Left lung (tissue), 10 donors: ENCODE results near the gene HDDC2. TPM values are rescaled to one million over a fixed set of nuclear protein-coding genes. Genes with fewer than 3 reads are reported as not detected.

Experiments used
- ATAC-seq: fragments of 200-7000 bp; cut with Tn5 transposase; one replicate; pipeline ENCODE4 v1.9.1; 2020; ENCODE audit warnings: moderate library complexity
- DNase-seq, 4 donors: peaks; one replicate each; pipeline ENCODE4 v3.0.0-alpha.2; 2013 to 2020
- H3K27ac ChIP-seq, 2 donors: fragments of 200-600 bp; sonication (generic) in 1 of 2; one replicate each; pipeline versions ENCODE4 v1.5.0 to v1.8.0; 2020 to 2021
- H3K27me3 ChIP-seq, 2 donors: fragments of 200-600 bp; sonication (generic) in 1 of 2; one replicate each; pipeline versions ENCODE4 v1.5.0 to v1.8.0; 2020 to 2021
- H3K36me3 ChIP-seq, 2 donors: fragments of 200-600 bp; sonication (generic) in 1 of 2; one replicate each; pipeline versions ENCODE4 v1.5.0 to v1.8.0; 2020 to 2021
- H3K4me1 ChIP-seq, 2 donors: fragments of 200-600 bp; one replicate each; pipeline ENCODE4 v1.8.0; 2021
- H3K4me3 ChIP-seq, 2 donors: fragments of 200-600 bp; sonication (generic) in 1 of 2; one replicate each; pipeline versions ENCODE4 v1.5.0 to v1.8.0; 2020 to 2021; ENCODE audit warnings: mild to moderate bottlenecking in 1 of 2
- H3K9me3 ChIP-seq, 2 donors: fragments of 200-600 bp; sonication (generic) in 1 of 2; one replicate each; pipeline versions ENCODE4 v1.5.0 to v1.8.0; 2020 to 2021
- intact Hi-C, 2 donors: fragments of 100-400 bp; cut with DNase I; formaldehyde crosslinking; loops; one replicate each; pipeline versions ENCODE4 v1.11.2 to v1.14.2; 2022
- polyA plus RNA-seq, 6 donors: library from polyadenylated mRNA; unstranded; fragments of 120-200 nt; gene quantifications; one replicate each; pipeline ENCODE4 v1.2.1, GENCODE V29; 2013; ENCODE audit not compliant: insufficient read length in 6 of 6
- total RNA-seq, 2 donors: library from RNA; stranded (reverse); fragmentation: NEBNext Ultra II Directional; extraction: Animal tissue kit (Norgen Biotek cat#: 25700); gene quantifications; one replicate each; pipeline ENCODE4 v1.2.1, GENCODE V29; 2021
- TF ChIP-seq, protein P1 (sequence below), 2 donors: fragments of 200-600 bp; sonication (generic) in 1 of 2; IDR thresholded peaks; one replicate each; pipeline versions ENCODE4 v1.5.0 to v1.8.0; 2021; ENCODE audit warnings: antibody characterized with exemption in 2 of 2
- donor health status: DM: no; HTN: yes; CAD: no.
- donor health status: DM: no; HTN: no; CAD: no.

The HDDC2 gene
- total and polyA plus RNA-seq, 8 donors: 49.2 to 86.9 (median 79.9) TPM

DNA sequence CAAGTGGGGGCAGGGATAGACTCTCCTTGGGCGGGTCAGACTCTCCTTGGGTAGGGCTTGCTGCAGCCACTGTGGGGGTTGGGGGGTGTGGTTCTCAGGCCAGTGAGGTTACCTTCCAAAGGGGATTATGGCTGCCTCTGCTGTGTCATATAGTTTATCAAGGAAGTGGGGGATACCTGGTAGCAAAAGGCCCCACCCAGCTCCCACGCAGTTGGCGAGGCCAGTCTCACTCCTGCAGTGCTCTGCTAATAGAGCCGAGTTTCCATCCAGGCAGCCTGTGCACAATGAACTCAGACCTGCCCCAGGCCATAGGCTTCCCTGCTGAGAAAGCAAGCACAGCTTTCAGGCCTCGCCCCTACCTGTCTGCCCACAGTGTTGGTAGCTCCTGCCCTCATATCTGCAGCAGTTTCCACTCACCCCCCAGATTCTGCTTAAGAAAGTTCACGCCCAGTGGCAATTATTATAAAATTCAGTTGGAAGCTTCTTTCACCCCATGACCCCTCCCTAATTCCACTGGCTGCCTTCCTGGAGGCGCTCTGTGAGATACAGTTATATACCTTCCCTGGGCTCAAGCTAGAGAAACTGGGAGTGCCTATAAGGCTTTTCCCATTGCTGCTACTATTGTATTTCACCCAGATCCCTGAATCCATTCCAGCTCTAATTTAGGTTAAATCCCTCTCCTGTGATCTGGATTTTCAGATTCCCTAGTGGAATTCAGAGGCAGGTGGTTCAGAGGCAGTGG, 56.1 kb downstream of the HDDC2 start:
- ATAC-seq (no peak), DNase-seq (no peak)
- intact Hi-C loops: no loop called here
- Histone ChIP-seq H3K27me3 (no peaks in the 10 kb centered on the region), H3K27ac (no peak overlapping the region), H3K4me3 (no peak overlapping the region), H3K4me1 (no peaks in the 10 kb centered on the region), H3K9me3 (peaks cover 0 to 18% of the 10 kb centered on the region in 2 donors), H3K36me3 (no peaks in the 10 kb centered on the region)
- TF ChIP-seq, protein P1, sequence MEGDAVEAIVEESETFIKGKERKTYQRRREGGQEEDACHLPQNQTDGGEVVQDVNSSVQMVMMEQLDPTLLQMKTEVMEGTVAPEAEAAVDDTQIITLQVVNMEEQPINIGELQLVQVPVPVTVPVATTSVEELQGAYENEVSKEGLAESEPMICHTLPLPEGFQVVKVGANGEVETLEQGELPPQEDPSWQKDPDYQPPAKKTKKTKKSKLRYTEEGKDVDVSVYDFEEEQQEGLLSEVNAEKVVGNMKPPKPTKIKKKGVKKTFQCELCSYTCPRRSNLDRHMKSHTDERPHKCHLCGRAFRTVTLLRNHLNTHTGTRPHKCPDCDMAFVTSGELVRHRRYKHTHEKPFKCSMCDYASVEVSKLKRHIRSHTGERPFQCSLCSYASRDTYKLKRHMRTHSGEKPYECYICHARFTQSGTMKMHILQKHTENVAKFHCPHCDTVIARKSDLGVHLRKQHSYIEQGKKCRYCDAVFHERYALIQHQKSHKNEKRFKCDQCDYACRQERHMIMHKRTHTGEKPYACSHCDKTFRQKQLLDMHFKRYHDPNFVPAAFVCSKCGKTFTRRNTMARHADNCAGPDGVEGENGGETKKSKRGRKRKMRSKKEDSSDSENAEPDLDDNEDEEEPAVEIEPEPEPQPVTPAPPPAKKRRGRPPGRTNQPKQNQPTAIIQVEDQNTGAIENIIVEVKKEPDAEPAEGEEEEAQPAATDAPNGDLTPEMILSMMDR (IDR thresholded peaks at IDR 0.05): no peak

DNA sequence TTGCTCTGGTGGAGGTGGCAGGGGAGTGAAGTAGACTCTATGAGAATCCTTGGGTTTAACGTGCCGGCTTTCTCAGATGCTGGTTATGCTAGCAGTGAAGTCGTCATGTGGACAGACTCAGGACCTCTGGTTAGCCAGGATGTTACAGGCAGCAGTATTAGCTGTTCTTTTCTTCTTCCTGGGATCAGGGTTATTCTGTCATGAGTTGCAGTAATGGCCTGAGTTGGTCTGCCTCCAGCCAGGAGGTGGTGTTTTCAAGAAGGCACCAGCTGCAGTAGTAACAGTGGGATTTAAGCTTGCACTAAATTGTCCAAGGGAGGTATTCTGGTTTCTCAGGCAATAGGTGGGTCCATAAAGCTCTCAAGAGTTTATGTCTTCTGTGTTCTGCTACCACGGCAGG, 56.7 kb downstream of the HDDC2 start:
- DNase-seq: no peak
- no peaks in the 10 kb centered on the region for H3K4me1 ChIP-seq
- H3K27me3 ChIP-seq: no peaks in the 10 kb centered on the region
- intact Hi-C loops: no loop called here
- H3K36me3 ChIP-seq: no peaks in the 10 kb centered on the region
- H3K27ac ChIP-seq: no peak overlapping the region
- no peak overlapping the region for H3K4me3 ChIP-seq
- H3K9me3 ChIP-seq: peaks cover 0 to 24% of the 10 kb centered on the region in 2 donors
- ATAC-seq: no peak
- TF ChIP-seq, protein P1 (IDR thresholded peaks at IDR 0.05): no peak

DNA sequence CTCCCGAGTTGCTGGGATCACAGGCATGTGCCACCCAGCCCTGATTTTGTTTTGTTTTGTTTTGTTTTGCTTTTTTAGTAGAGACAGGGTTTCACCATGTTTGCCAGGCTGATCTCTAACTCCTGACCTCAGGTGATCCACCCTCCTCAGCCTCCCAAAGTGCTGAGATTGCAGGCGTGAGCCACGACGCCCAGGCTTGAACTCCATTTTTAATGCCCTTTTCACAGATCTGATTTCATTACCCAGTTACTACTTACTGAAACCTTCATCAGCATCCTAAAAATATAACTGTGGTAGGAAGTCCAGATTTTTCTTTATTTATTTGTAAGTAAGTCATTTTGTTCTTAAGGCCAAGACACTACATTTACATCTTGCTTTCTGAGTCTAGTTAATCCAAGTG, 64.0 kb downstream of the HDDC2 start:
- Histone ChIP-seq H3K36me3 (no peaks in the 10 kb centered on the region), H3K9me3 (peaks cover 0 to 24% of the 10 kb centered on the region in 2 donors), H3K4me1 (no peaks in the 10 kb centered on the region), H3K4me3 (no peak overlapping the region), H3K27ac (no peak overlapping the region), H3K27me3 (no peaks in the 10 kb centered on the region)
- TF ChIP-seq, protein P1 (IDR thresholded peaks at IDR 0.05): no peak
- DNase-seq: no peak
- no peak for ATAC-seq
- intact Hi-C loops: no loop called here

DNA sequence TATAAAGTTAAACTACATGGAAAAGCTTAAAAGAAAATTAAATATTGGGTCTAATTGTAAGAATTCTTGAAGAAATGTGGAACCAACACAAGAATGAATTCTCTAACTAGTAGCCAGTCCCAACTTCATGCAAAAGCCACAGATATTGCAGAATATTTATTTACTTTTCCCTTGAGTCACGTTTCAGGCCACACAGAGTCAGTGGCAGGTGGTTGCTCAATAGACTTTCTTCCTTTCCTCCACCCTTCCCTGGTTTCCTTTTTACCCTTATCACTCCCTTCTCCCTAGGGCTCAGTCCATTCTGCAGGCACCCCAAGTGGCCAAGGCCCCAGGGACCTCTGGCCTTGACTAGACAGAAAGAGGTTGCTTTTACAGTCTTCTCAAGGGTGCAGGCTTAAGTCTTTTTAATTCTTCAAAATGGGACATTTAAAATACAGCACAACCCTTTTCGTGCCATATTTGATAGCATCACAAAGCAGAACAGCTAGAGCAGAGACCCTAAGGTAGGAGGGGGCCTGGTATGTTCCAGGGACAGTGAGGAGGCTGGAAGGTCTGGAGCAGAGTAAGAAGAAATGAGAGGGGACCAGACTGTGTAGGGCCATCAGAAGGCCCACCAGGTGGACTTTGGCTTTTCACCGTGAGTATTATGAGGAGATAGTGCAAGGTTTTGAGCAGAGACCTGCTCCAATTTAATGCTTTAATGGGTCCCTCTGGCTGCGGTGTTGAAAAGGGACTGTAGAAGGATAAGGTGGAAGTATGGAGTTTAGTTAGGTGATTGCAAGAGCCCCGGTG, 65.0 kb downstream of the HDDC2 start:
- intact Hi-C loops: no loop called here
- DNase-seq: no peak
- TF ChIP-seq, protein P1 (IDR thresholded peaks at IDR 0.05): no peak
- no peaks in the 10 kb centered on the region for H3K4me1 ChIP-seq
- ATAC-seq: peak; percentile 30
- H3K27ac ChIP-seq: no peak overlapping the region
- H3K27me3 ChIP-seq: no peaks in the 10 kb centered on the region
- peaks cover 0 to 19% of the 10 kb centered on the region in 2 donors for H3K9me3 ChIP-seq
- no peak overlapping the region for H3K4me3 ChIP-seq
- H3K36me3 ChIP-seq: no peaks in the 10 kb centered on the region

DNA sequence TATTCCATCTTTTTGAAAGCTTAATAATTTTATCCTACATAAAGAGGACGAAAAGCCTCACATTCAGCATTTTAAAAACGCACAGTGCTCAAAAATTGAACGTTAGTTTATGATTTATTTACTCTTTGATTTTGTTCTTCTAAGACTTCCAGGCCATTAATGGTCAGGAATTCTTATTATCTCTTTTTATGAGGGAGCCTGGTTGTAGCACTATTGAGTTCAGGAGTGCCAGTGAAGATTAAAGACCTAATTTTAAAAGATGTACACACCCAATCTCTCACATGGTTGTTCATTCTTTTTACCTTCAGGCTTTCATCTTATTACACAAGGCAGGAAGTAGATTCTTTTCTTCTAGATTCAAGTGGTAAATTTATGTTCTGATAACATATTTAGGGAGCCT, 68.6 kb downstream of the HDDC2 start:
- no peak for DNase-seq
- H3K4me1 ChIP-seq: no peaks in the 10 kb centered on the region
- no peaks in the 10 kb centered on the region for H3K9me3 ChIP-seq
- ATAC-seq: no peak
- no peaks in the 10 kb centered on the region for H3K36me3 ChIP-seq
- no peak overlapping the region for H3K4me3 ChIP-seq
- H3K27ac ChIP-seq: no peak overlapping the region
- intact Hi-C loops: no loop called here
- H3K27me3 ChIP-seq: no peaks in the 10 kb centered on the region
- TF ChIP-seq, protein P1 (IDR thresholded peaks at IDR 0.05): no peak
